ENCODE data around the gene SLC2A4RG. TPM values are rescaled to one million over a fixed set of nuclear protein-coding genes. Genes with fewer than 3 reads are reported as not detected.
A peak's percentile ranks its signal among the peaks of the same experiment; 100 is the strongest.

SLC2A4RG gene
- total and polyA plus RNA-seq, 4 donors: 5.5 to 79.1 (median 53.1) TPM

GRCh38 chr20:63741354-63741675 is 1.7 kb downstream of the SLC2A4RG start:
- WGBS (ENCODE audit: insufficient coverage): 52% methylated on average over 4 of the region's 6 CpGs
- Histone ChIP-seq H3K4me3 (ENCODE audit: low read depth, low read length) (peak overlapping the region; percentile 68), H3K27ac (ENCODE audit: low read depth, low read length) (peak overlapping the region; percentile 89), H3K9me3 (ENCODE audit: control insufficient read depth, insufficient read depth, low read length) (no peaks in the 10 kb centered on the region), H3K4me1 (ENCODE audit: control insufficient read depth, insufficient read depth, low read length) (peaks cover 41% of the 10 kb centered on the region), H3K27me3 (ENCODE audit: control insufficient read depth, insufficient read depth, low read length) (no peaks in the 10 kb centered on the region), H3K36me3 (ENCODE audit: control insufficient read depth, insufficient read depth, low read length) (peaks cover 75% of the 10 kb centered on the region)
- DNase-seq (ENCODE audit: low read depth in 4 of 6, low spot score in 6 of 6): no peak

GRCh38 chr20:63741676-63742380 is 2.3 kb downstream of the SLC2A4RG start:
- Histone ChIP-seq H3K27ac (ENCODE audit: low read depth, low read length) (no peak overlapping the region), H3K9me3 (ENCODE audit: control insufficient read depth, insufficient read depth, low read length) (no peaks in the 10 kb centered on the region), H3K4me1 (ENCODE audit: control insufficient read depth, insufficient read depth, low read length) (peaks cover 36% of the 10 kb centered on the region), H3K36me3 (ENCODE audit: control insufficient read depth, insufficient read depth, low read length) (peaks cover 75% of the 10 kb centered on the region), H3K27me3 (ENCODE audit: control insufficient read depth, insufficient read depth, low read length) (no peaks in the 10 kb centered on the region), H3K4me3 (ENCODE audit: low read depth, low read length) (no peak overlapping the region)
- WGBS (ENCODE audit: insufficient coverage): 90% methylated on average over 28 of the region's 30 CpGs
- no peak for DNase-seq (ENCODE audit: low read depth in 4 of 6, low spot score in 6 of 6)

- WGBS (ENCODE audit: insufficient coverage): 90% methylated on average over 34 of the region's 37 CpGs
- H3K27ac ChIP-seq (ENCODE audit: low read depth, low read length): no peak overlapping the region
- H3K27me3 ChIP-seq (ENCODE audit: control insufficient read depth, insufficient read depth, low read length): no peaks in the 10 kb centered on the region
- no peaks in the 10 kb centered on the region for H3K9me3 ChIP-seq (ENCODE audit: control insufficient read depth, insufficient read depth, low read length)
- peaks cover 30% of the 10 kb centered on the region for H3K4me1 ChIP-seq (ENCODE audit: control insufficient read depth, insufficient read depth, low read length)
- peaks cover 72% of the 10 kb centered on the region for H3K36me3 ChIP-seq (ENCODE audit: control insufficient read depth, insufficient read depth, low read length)
- H3K4me3 ChIP-seq (ENCODE audit: low read depth, low read length): no peak overlapping the region
- DNase-seq (ENCODE audit: low read depth in 4 of 6, low spot score in 6 of 6): no peak
Observed at GRCh38 chr20:63742381-63743024, 2.9 kb downstream of the SLC2A4RG start.

- no peaks in the 10 kb centered on the region for H3K9me3 ChIP-seq (ENCODE audit: control insufficient read depth, insufficient read depth, low read length)
- peaks cover 26% of the 10 kb centered on the region for H3K4me1 ChIP-seq (ENCODE audit: control insufficient read depth, insufficient read depth, low read length)
- WGBS (ENCODE audit: insufficient coverage): 84% methylated on average over 23 of the region's 31 CpGs
- peaks cover 72% of the 10 kb centered on the region for H3K36me3 ChIP-seq (ENCODE audit: control insufficient read depth, insufficient read depth, low read length)
- H3K27ac ChIP-seq (ENCODE audit: low read depth, low read length): no peak overlapping the region
- no peaks in the 10 kb centered on the region for H3K27me3 ChIP-seq (ENCODE audit: control insufficient read depth, insufficient read depth, low read length)
- no peak for DNase-seq (ENCODE audit: low read depth in 4 of 6, low spot score in 6 of 6)
- no peak overlapping the region for H3K4me3 ChIP-seq (ENCODE audit: low read depth, low read length)
Observed at GRCh38 chr20:63743210-63743970, 3.8 kb downstream of the SLC2A4RG start.

GRCh38 chr20:63744158-63744557 is 4.6 kb downstream of the SLC2A4RG start:
- no peak for DNase-seq (ENCODE audit: low read depth in 4 of 6, low spot score in 6 of 6)
- peaks cover 73% of the 10 kb centered on the region for H3K36me3 ChIP-seq (ENCODE audit: control insufficient read depth, insufficient read depth, low read length)
- WGBS (ENCODE audit: insufficient coverage): 89% methylated on average over 2 of the region's 4 CpGs
- no peak overlapping the region for H3K27ac ChIP-seq (ENCODE audit: low read depth, low read length)
- no peaks in the 10 kb centered on the region for H3K27me3 ChIP-seq (ENCODE audit: control insufficient read depth, insufficient read depth, low read length)
- H3K4me1 ChIP-seq (ENCODE audit: control insufficient read depth, insufficient read depth, low read length): peaks cover 18% of the 10 kb centered on the region
- H3K9me3 ChIP-seq (ENCODE audit: control insufficient read depth, insufficient read depth, low read length): no peaks in the 10 kb centered on the region
- H3K4me3 ChIP-seq (ENCODE audit: low read depth, low read length): no peak overlapping the region

- WGBS (ENCODE audit: insufficient coverage): 82% methylated on average over 25 of the region's 25 CpGs
- no peak overlapping the region for H3K27ac ChIP-seq (ENCODE audit: low read depth, low read length)
Observed at GRCh38 chr20:63744574-63745423, 5.2 kb downstream of the SLC2A4RG start.

GRCh38 chr20:63745424-63745805 is 5.8 kb downstream of the SLC2A4RG start:
- no peak overlapping the region for H3K27ac ChIP-seq (ENCODE audit: low read depth, low read length)
- H3K4me1 ChIP-seq (ENCODE audit: control insufficient read depth, insufficient read depth, low read length): peaks cover 21% of the 10 kb centered on the region
- DNase-seq (ENCODE audit: low read depth in 4 of 6, low spot score in 6 of 6): no peak
- no peaks in the 10 kb centered on the region for H3K9me3 ChIP-seq (ENCODE audit: control insufficient read depth, insufficient read depth, low read length)
- H3K4me3 ChIP-seq (ENCODE audit: low read depth, low read length): no peak overlapping the region
- 67% methylated on average over 13 of the region's 15 CpGs for WGBS (ENCODE audit: insufficient coverage)
- H3K27me3 ChIP-seq (ENCODE audit: control insufficient read depth, insufficient read depth, low read length): no peaks in the 10 kb centered on the region
- H3K36me3 ChIP-seq (ENCODE audit: control insufficient read depth, insufficient read depth, low read length): peaks cover 81% of the 10 kb centered on the region

More at GRCh38 chr20:63744574-63745423, 5.2 kb downstream of the SLC2A4RG start:
- peaks cover 20% of the 10 kb centered on the region for H3K4me1 ChIP-seq (ENCODE audit: control insufficient read depth, insufficient read depth, low read length)
- no peak for DNase-seq (ENCODE audit: low read depth in 4 of 6, low spot score in 6 of 6)
- no peaks in the 10 kb centered on the region for H3K9me3 ChIP-seq (ENCODE audit: control insufficient read depth, insufficient read depth, low read length)
- no peaks in the 10 kb centered on the region for H3K27me3 ChIP-seq (ENCODE audit: control insufficient read depth, insufficient read depth, low read length)
- peaks cover 76% of the 10 kb centered on the region for H3K36me3 ChIP-seq (ENCODE audit: control insufficient read depth, insufficient read depth, low read length)
- H3K4me3 ChIP-seq (ENCODE audit: low read depth, low read length): no peak overlapping the region

- no peaks in the 10 kb centered on the region for H3K27me3 ChIP-seq (ENCODE audit: control insufficient read depth, insufficient read depth, low read length)
- 89% methylated on average over 22 of the region's 26 CpGs for WGBS (ENCODE audit: insufficient coverage)
- H3K4me3 ChIP-seq (ENCODE audit: low read depth, low read length): no peak overlapping the region
- H3K36me3 ChIP-seq (ENCODE audit: control insufficient read depth, insufficient read depth, low read length): peaks cover 81% of the 10 kb centered on the region
- DNase-seq (ENCODE audit: low read depth in 4 of 6, low spot score in 6 of 6): no peak
- peaks cover 13% of the 10 kb centered on the region for H3K4me1 ChIP-seq (ENCODE audit: control insufficient read depth, insufficient read depth, low read length)
- H3K9me3 ChIP-seq (ENCODE audit: control insufficient read depth, insufficient read depth, low read length): no peaks in the 10 kb centered on the region
- no peak overlapping the region for H3K27ac ChIP-seq (ENCODE audit: low read depth, low read length)
Observed at GRCh38 chr20:63745961-63746731, 6.6 kb downstream of the SLC2A4RG start.

Measured in spinal cord (tissue), 10 donors.